Left cardiac atrium (tissue), 4 donors: ENCODE results near the gene PRKCH. TPM values are rescaled to one million over a fixed set of nuclear protein-coding genes. Genes with fewer than 3 reads are reported as not detected.
"Not testable (repeated sequence)": the region's sequence is repeated elsewhere in the genome, so short reads cannot be mapped to it uniquely, and the experiment has no call there.

Source experiments
- ATAC-seq, 2 donors: fragments of 200-7000 bp; cut with Tn5 transposase; one replicate each; pipeline ENCODE4 v1.9.1; 2020; ENCODE audit warnings: mild to moderate bottlenecking in 2 of 2, moderate library complexity in 2 of 2
- DNase-seq: peaks from one replicate; pipeline ENCODE4 v3.0.0-alpha.2; 2020
- intact Hi-C, 2 donors: fragments of 100-400 bp; cut with DNase I; formaldehyde crosslinking; loops; one replicate each; pipeline versions ENCODE4 v1.14.1 to v1.15.1; 2022 to 2023
- total RNA-seq, 2 donors: library from RNA; stranded (reverse); fragmentation: NEBNext Ultra II Directional; extraction: Animal tissue kit (Norgen Biotek cat#: 25700); gene quantifications; one replicate each; pipeline ENCODE4 v1.2.1, GENCODE V29; 2021
- donor health status: DM: no; HTN: yes; CAD: no.
- donor health status: DM: no; HTN: yes; CAD: no; lungs with severe emphysema.
- donor health status: DM: yes; HTN: yes; CAD: no.
- donor health status: Dilated cardiomyopathy.

The PRKCH gene
- total RNA-seq, 2 donors from 2014 or later = 17.6 to 34.8 TPM

GRCh38 chr14:61300209-61300608 lies 21.2 kb upstream of the PRKCH start:
- intact Hi-C loops = no loop called here
- ATAC-seq (no peak), DNase-seq (no peak)

GRCh38 chr14:61300754-61301153 lies 20.6 kb upstream of the PRKCH start:
- ATAC-seq = no peak
- DNase-seq = no peak
- intact Hi-C loops = no loop called here

- ATAC-seq (no peak), DNase-seq (no peak)
- intact Hi-C loops = no loop called here
These were observed 16.7 kb upstream of the PRKCH start for GRCh38 chr14:61304688-61305087.

GRCh38 chr14:61308198-61308597 lies 13.2 kb upstream of the PRKCH start:
- no peak for DNase-seq
- intact Hi-C loops = no loop called here
- peak in 1 of 2 donors; percentile 21 for ATAC-seq

GRCh38 chr14:61308701-61309100 lies 12.7 kb upstream of the PRKCH start:
- DNase-seq, ATAC-seq, intact Hi-C loops: not testable (repeated sequence)

- no peak for DNase-seq
- intact Hi-C loops = no loop called here
- ATAC-seq = no peak
These were observed 6.1 kb upstream of the PRKCH start for GRCh38 chr14:61315313-61315712.

- no peak for ATAC-seq
- intact Hi-C loops = no loop called here
These were observed 2.3 kb upstream of the PRKCH start for GRCh38 chr14:61319086-61319485.

GRCh38 chr14:61319706-61320105 lies 1.7 kb upstream of the PRKCH start:
- intact Hi-C loops = loop anchor here in 1 of 2 donors (10.0 kb wide), 1 partner anchor 135 kb away; no protein-coding TSS in a partner anchor
- ATAC-seq (no peak), DNase-seq (no peak)

More at GRCh38 chr14:61319086-61319485, 2.3 kb upstream of the PRKCH start:
- no peak for DNase-seq

GRCh38 chr14:61320170-61320569 lies 1.2 kb upstream of the PRKCH start:
- intact Hi-C loops = loop anchor here in 1 of 2 donors (10.0 kb wide), 1 partner anchor 135 kb away; no protein-coding TSS in a partner anchor
- not testable (repeated sequence) for DNase-seq, ATAC-seq

- intact Hi-C loops = loop anchor here in 1 of 2 donors (10.0 kb wide), 1 partner anchor 134 kb away; no protein-coding TSS in a partner anchor
- ATAC-seq (peak; percentile 20 to 22), DNase-seq (peak; percentile 31)
These were observed 484 bp upstream of the PRKCH start for GRCh38 chr14:61320806-61321384.

GRCh38 chr14:61322011-61322798 lies 826 bp downstream of the PRKCH start:
- ATAC-seq (peak; percentile 18 to 29), DNase-seq (peak; percentile 59)
- intact Hi-C loops = loop anchor here in 1 of 2 donors (10.0 kb wide), 1 partner anchor 133 kb away; no protein-coding TSS in a partner anchor

- DNase-seq (no peak), ATAC-seq (peak in 1 of 2 donors; percentile 1)
- intact Hi-C loops = loop anchor here in 1 of 2 donors (10.0 kb wide), 1 partner anchor 132 kb away; no protein-coding TSS in a partner anchor
These were observed 1.5 kb downstream of the PRKCH start for GRCh38 chr14:61322799-61323290.

- ATAC-seq (no peak), DNase-seq (no peak)
- intact Hi-C loops = loop anchor here in 1 of 2 donors (10.0 kb wide), 1 partner anchor 131 kb away; no protein-coding TSS in a partner anchor
These were observed 2.6 kb downstream of the PRKCH start for GRCh38 chr14:61323970-61324369.

GRCh38 chr14:61325166-61325565 lies 3.8 kb downstream of the PRKCH start:
- ATAC-seq (no peak), DNase-seq (no peak)
- intact Hi-C loops = loop anchor here in 1 of 2 donors (10.0 kb wide), 1 partner anchor 130 kb away; no protein-coding TSS in a partner anchor

GRCh38 chr14:61326146-61326545 lies 4.8 kb downstream of the PRKCH start:
- intact Hi-C loops = loop anchor here in 1 of 2 donors (10.0 kb wide), 1 partner anchor 129 kb away; no protein-coding TSS in a partner anchor
- no peak for DNase-seq
- ATAC-seq = no peak

- peak; percentile 89 for DNase-seq
These were observed 5.5 kb downstream of the PRKCH start for GRCh38 chr14:61326847-61327246.

GRCh38 chr14:61328626-61329262 lies 7.4 kb downstream of the PRKCH start:
- intact Hi-C loops = loop anchor here in 1 of 2 donors (10.0 kb wide), 1 partner anchor 126 kb away; no protein-coding TSS in a partner anchor

More at GRCh38 chr14:61326847-61327246, 5.5 kb downstream of the PRKCH start:
- intact Hi-C loops = loop anchor here in 1 of 2 donors (10.0 kb wide), 1 partner anchor 128 kb away; no protein-coding TSS in a partner anchor
- ATAC-seq = peak; percentile 70 to 71

GRCh38 chr14:61329478-61330051 lies 8.2 kb downstream of the PRKCH start:
- ATAC-seq (peak in 1 of 2 donors; percentile 12), DNase-seq (no peak)
- intact Hi-C loops = loop anchor here in 1 of 2 donors (10.0 kb wide), 1 partner anchor 125 kb away; no protein-coding TSS in a partner anchor

More at GRCh38 chr14:61328626-61329262, 7.4 kb downstream of the PRKCH start:
- DNase-seq (no peak), ATAC-seq (no peak)
